Measurements from ENCODE around the gene LRRC58. TPM values are rescaled to one million over a fixed set of nuclear protein-coding genes. Genes with fewer than 3 reads are reported as not detected.

The LRRC58 gene
- total and polyA plus RNA-seq, 2 of the 13 experiments (the other 11 are each of a cell fraction or from before 2014, with no cell fraction given) = 9.7 to 17.3 TPM

- DNase-seq (ENCODE audit: low spot score) = no peak
- Histone ChIP-seq H3K79me2 (ENCODE audit: insufficient read depth, low read length) (peaks cover 45% of the 10 kb centered on the region), H4K20me1 (ENCODE audit: insufficient read depth, low read length) (peaks cover 5% of the 10 kb centered on the region), H3K4me3 (replicated peaks in 1 of 3; ENCODE audit: insufficient read depth in 1 of 3, low read depth in 2 of 3, low read length in 3 of 3) (no peak overlapping the region), H3K27me3 (ENCODE audit: control insufficient read depth in 1 of 2, insufficient read depth in 2 of 2, low read length in 2 of 2) (no peaks in the 10 kb centered on the region), H3K4me2 (ENCODE audit: low read depth, low read length) (no peak overlapping the region), H2AFZ (ENCODE audit: low read length) (no peak overlapping the region), H3K4me1 (ENCODE audit: insufficient read depth, low read length) (peaks cover 16% of the 10 kb centered on the region), H3K9ac (ENCODE audit: insufficient read depth, low read depth, low read length) (no peak overlapping the region), H3K36me3 (replicated peaks in 1 of 2; ENCODE audit: control insufficient read depth in 1 of 2, insufficient read depth in 2 of 2, low read length in 2 of 2) (peaks cover 6 to 15% of the 10 kb centered on the region in 2 experiments; a peak in 4 of 5 replicates), H3K27ac (ENCODE audit: extremely low read length, insufficient read depth, low read length) (no peak overlapping the region), H3K9me3 (ENCODE audit: low read length) (peaks cover 7% of the 10 kb centered on the region)
- intact Hi-C loops (cut with micrococcal nuclease; ENCODE audit: unreplicated experiment) (no loop called here), in situ Hi-C loops (cut with HindIII; ENCODE audit: extremely low pct_ligation_motif_present, low pct_unique_long_range_greater_than_20kb) (no loop called here)
- BruUV-seq (replicated peaks) = no TSS peak
- TF ChIP-seq CHD4 (IDR thresholded peaks at IDR 0.05; ENCODE audit: borderline replicate concordance, low read length) (no peak), ZBTB42 (CRISPR knock-in tag; IDR thresholded peaks at IDR 0.05) (no peak), SRSF4 (IDR thresholded peaks at IDR 0.05; ENCODE audit: low read depth, low read length, poor library complexity, severe bottlenecking) (no peak), MYNN (CRISPR knock-in tag; IDR thresholded peaks at IDR 0.05; ENCODE audit: low read depth) (no peak), ZFP1 (CRISPR knock-in tag; IDR thresholded peaks at IDR 0.05) (peak; percentile 100), LCORL (IDR thresholded peaks at IDR 0.05) (no peak), LCORL (CRISPR knock-in tag; IDR thresholded peaks at IDR 0.05) (no peak)
- 96% methylated on average over 3 of the region's 3 CpGs for WGBS (ENCODE audit: low lambda C conversion rate)
- FAIRE-seq = no peak
- ATAC-seq = no peak
- CTCF ChIA-PET (ENCODE audit: low intra/inter-chr PET ratio, low total read pairs) = no interaction called here
- POLR2A ChIA-PET = interaction anchor here (0.6 kb wide), 1 partner anchor 78 kb away, joined by 3 read pairs; no protein-coding TSS in a partner anchor
These were observed 9.8 kb downstream of the LRRC58 start for GRCh38 chr3:120339362-120339761.

DNA sequence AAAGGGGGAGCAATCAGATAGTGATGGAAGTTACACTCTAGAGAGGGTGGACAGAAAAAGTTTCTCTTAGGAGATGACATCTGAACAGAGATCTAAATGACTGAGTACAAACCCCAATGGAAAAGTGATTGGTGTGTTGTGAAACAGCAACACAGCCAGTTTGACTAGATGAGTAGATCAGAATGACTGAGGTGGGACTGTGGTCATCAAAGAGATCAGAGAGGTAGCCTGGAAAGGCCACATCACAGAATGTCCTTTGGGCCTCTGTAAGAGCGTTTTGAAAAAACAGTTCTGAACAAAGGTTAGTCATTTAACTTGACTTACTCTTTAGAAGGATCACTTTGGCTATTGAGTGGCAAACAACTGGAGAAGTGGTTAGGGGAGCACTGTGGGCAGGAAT is 10.6 kb downstream of the LRRC58 start:
- no peak overlapping the region for H3K9ac ChIP-seq (ENCODE audit: insufficient read depth, low read depth, low read length)

More for the DNA sequence above, 10.6 kb downstream of the LRRC58 start:
- in situ Hi-C loops (cut with HindIII; ENCODE audit: extremely low pct_ligation_motif_present, low pct_unique_long_range_greater_than_20kb) (no loop called here), intact Hi-C loops (cut with micrococcal nuclease; ENCODE audit: unreplicated experiment) (no loop called here)
- ChIA-PET POLR2A (no interaction called here), CTCF (ENCODE audit: low intra/inter-chr PET ratio, low total read pairs) (no interaction called here)
- H4K20me1 ChIP-seq (ENCODE audit: insufficient read depth, low read length) = peaks cover 5% of the 10 kb centered on the region
- H3K9me3 ChIP-seq (ENCODE audit: low read length) = peaks cover 7% of the 10 kb centered on the region
- BruUV-seq (replicated peaks) = no TSS peak
- ATAC-seq (no peak), FAIRE-seq (no peak), DNase-seq (ENCODE audit: low spot score) (no peak)
- H2AFZ ChIP-seq (ENCODE audit: low read length) = no peak overlapping the region
- H3K4me3 ChIP-seq (replicated peaks in 1 of 3; ENCODE audit: insufficient read depth in 1 of 3, low read depth in 2 of 3, low read length in 3 of 3) = no peak overlapping the region
- TF ChIP-seq ZNF512B (CRISPR knock-in tag; IDR thresholded peaks at IDR 0.05; ENCODE audit: borderline replicate concordance) (no peak), ZSCAN30 (CRISPR knock-in tag; IDR thresholded peaks at IDR 0.05) (no peak), KDM1A (CRISPR knock-in tag; IDR thresholded peaks at IDR 0.05) (no peak), ZNF343 (CRISPR knock-in tag; IDR thresholded peaks at IDR 0.05) (no peak), NFYC (CRISPR knock-in tag; IDR thresholded peaks at IDR 0.05) (no peak), RFX5 (IDR thresholded peaks at IDR 0.05; ENCODE audit: low read depth, low read length) (no peak), ZEB1 (IDR thresholded peaks at IDR 0.05; ENCODE audit: insufficient replicate concordance, low read depth) (no peak), FOXK2 (IDR thresholded peaks at IDR 0.05) (no peak), TARDBP (CRISPR knock-in tag; IDR thresholded peaks at IDR 0.05) (no peak), POLR2AphosphoS5 (IDR thresholded peaks at IDR 0.05; ENCODE audit: low read depth, low read length) (no peak), ZNF772 (CRISPR knock-in tag; IDR thresholded peaks at IDR 0.05) (no peak), ZNF253 (CRISPR knock-in tag; IDR thresholded peaks at IDR 0.05; ENCODE audit: borderline replicate concordance) (no peak)
- TF ChIP-seq, protein P1, sequence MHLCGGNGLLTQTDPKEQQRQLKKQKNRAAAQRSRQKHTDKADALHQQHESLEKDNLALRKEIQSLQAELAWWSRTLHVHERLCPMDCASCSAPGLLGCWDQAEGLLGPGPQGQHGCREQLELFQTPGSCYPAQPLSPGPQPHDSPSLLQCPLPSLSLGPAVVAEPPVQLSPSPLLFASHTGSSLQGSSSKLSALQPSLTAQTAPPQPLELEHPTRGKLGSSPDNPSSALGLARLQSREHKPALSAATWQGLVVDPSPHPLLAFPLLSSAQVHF (CRISPR knock-in tag; IDR thresholded peaks at IDR 0.05) = no peak
- H3K36me3 ChIP-seq (replicated peaks in 1 of 2; ENCODE audit: control insufficient read depth in 1 of 2, insufficient read depth in 2 of 2, low read length in 2 of 2) = peaks cover 6 to 20% of the 10 kb centered on the region in 2 experiments
- H3K79me2 ChIP-seq (ENCODE audit: insufficient read depth, low read length) = peaks cover 39% of the 10 kb centered on the region
- no peak overlapping the region for H3K27ac ChIP-seq (ENCODE audit: extremely low read length, insufficient read depth, low read length)
- WGBS (ENCODE audit: low lambda C conversion rate) = 63% methylated on average over 1 of the region's 1 CpG
- peaks cover 12% of the 10 kb centered on the region for H3K4me1 ChIP-seq (ENCODE audit: insufficient read depth, low read length)
- no peaks in the 10 kb centered on the region for H3K27me3 ChIP-seq (ENCODE audit: control insufficient read depth in 1 of 2, insufficient read depth in 2 of 2, low read length in 2 of 2)
- no peak overlapping the region for H3K4me2 ChIP-seq (ENCODE audit: low read depth, low read length)

Measured in HepG2 (cell line).